PC-9 (cell line): ENCODE results near the gene ARHGAP26.

ENCODE experiments used
- CTCF ChIP-seq: fragments of 200-600 bp; sonication (generic); conservative IDR thresholded peaks from 2 replicates; pipeline ENCODE4 v1.6.1; 2017; ENCODE audit warnings: mixed run types, antibody characterized with exemption, mild to moderate bottlenecking, moderate library complexity
- EZH2 ChIP-seq: fragments of 200-600 bp; sonication (generic); IDR thresholded peaks from 2 replicates; pipeline ENCODE4 v1.8.0; 2017; ENCODE audit warnings: antibody characterized with exemption, low read depth

GRCh38 chr5:143258559-143259253 lies 488.5 kb downstream of the ARHGAP26 start:
- TF ChIP-seq CTCF: no peak
- no peak for TF ChIP-seq EZH2
